ENCODE results near the gene ZNF711. TPM values are rescaled to one million over a fixed set of nuclear protein-coding genes. Genes with fewer than 3 reads are reported as not detected.

ZNF711 gene
- total and polyA plus RNA-seq, 12 donors: 0.40 to 2.7 (median 1.2) TPM

GRCh38 chrX:85215946-85216345, 27.8 kb upstream of the ZNF711 start:
- TF ChIP-seq CTCF (IDR thresholded peaks at IDR 0.05): no peak
- no peaks in the 10 kb centered on the region for H3K27me3 ChIP-seq
- DNase-seq: no peak
- H3K27ac ChIP-seq: no peak overlapping the region
- no peaks in the 10 kb centered on the region for H3K36me3 ChIP-seq
- H3K4me3 ChIP-seq: no peak overlapping the region
- no peaks in the 10 kb centered on the region for H3K9me3 ChIP-seq
- H3K4me1 ChIP-seq: no peaks in the 10 kb centered on the region
- WGBS, 2 donors: 63 to 70% methylated on average over 1 of the region's 1 CpG
- intact Hi-C loops (cut with DNase I): no loop called here
- no peak for ATAC-seq

- no peak for DNase-seq
- no peak overlapping the region for H3K4me3 ChIP-seq
- H3K4me1 ChIP-seq: no peaks in the 10 kb centered on the region
- no peaks in the 10 kb centered on the region for H3K9me3 ChIP-seq
- intact Hi-C loops (cut with DNase I): no loop called here
- no peak for ATAC-seq
- H3K27me3 ChIP-seq: no peaks in the 10 kb centered on the region
- no peak overlapping the region for H3K27ac ChIP-seq
- WGBS, 2 donors: 73 to 81% methylated on average over 1 of the region's 1 CpG
- TF ChIP-seq CTCF (IDR thresholded peaks at IDR 0.05): no peak
- no peaks in the 10 kb centered on the region for H3K36me3 ChIP-seq
Measured at GRCh38 chrX:85221361-85221760, 22.4 kb upstream of the ZNF711 start.

- Histone ChIP-seq H3K27ac (no peak overlapping the region), H3K27me3 (no peaks in the 10 kb centered on the region), H3K36me3 (no peaks in the 10 kb centered on the region), H3K4me3 (no peak overlapping the region), H3K4me1 (no peaks in the 10 kb centered on the region), H3K9me3 (peaks cover 0 to 11% (median 0%) of the 10 kb centered on the region in 11 donors)
- TF ChIP-seq CTCF (IDR thresholded peaks at IDR 0.05): no peak
- intact Hi-C loops (cut with DNase I): no loop called here
- 35 to 51% methylated on average over 2 of the region's 2 CpGs for WGBS, 2 donors
- ATAC-seq: no peak
- no peak for DNase-seq
Measured at GRCh38 chrX:85223359-85223758, 20.4 kb upstream of the ZNF711 start.

- whole genome bisulfite sequencing, 2 donors: 18 to 28% methylated on average over 2 of the region's 2 CpGs
- Histone ChIP-seq H3K27me3 (peaks cover 0 to 26% (median 0%) of the 10 kb centered on the region in 7 donors), H3K9me3 (no peaks in the 10 kb centered on the region), H3K36me3 (no peaks in the 10 kb centered on the region), H3K4me3 (peak overlapping the region in 4 of 10 donors; percentile 42 to 63 (median 59)), H3K27ac (no peak overlapping the region), H3K4me1 (no peaks in the 10 kb centered on the region)
- DNase-seq (no peak), ATAC-seq (no peak)
- no peak for TF ChIP-seq CTCF (IDR thresholded peaks at IDR 0.05)
- intact Hi-C loops (cut with DNase I): no loop called here
Measured at GRCh38 chrX:85243155-85243554, 636 bp upstream of the ZNF711 start.
